Vagina (tissue), 2 donors: ENCODE results near the gene VILL. TPM values are rescaled to one million over a fixed set of nuclear protein-coding genes. Genes with fewer than 3 reads are reported as not detected.

ENCODE experiments used
- DNase-seq, 2 donors: peaks; one replicate each; pipeline ENCODE4 v3.0.0-alpha.2; 2017; ENCODE audit errors: extremely low spot score in 2 of 2
- H3K27ac ChIP-seq: fragments of 200-600 bp; sonication (generic); one replicate; pipeline ENCODE4 v1.5.1; 2019
- H3K27me3 ChIP-seq: fragments of 200-600 bp; sonication (generic); one replicate; pipeline ENCODE4 v1.5.1; 2019
- H3K36me3 ChIP-seq, 2 donors: fragments of 200-600 bp; sonication (generic); one replicate each; pipeline ENCODE4 v1.5.1; 2017 to 2019
- H3K4me1 ChIP-seq: fragments of 200-600 bp; sonication (generic); one replicate; pipeline ENCODE4 v1.5.1; 2019
- H3K4me3 ChIP-seq, 2 donors: fragments of 200-600 bp; sonication (generic); 1 replicate in 1 of 2; 2 replicates in 1 of 2; pipeline ENCODE4 v1.5.1; 2016 to 2019
- H3K9me3 ChIP-seq: fragments of 200-600 bp; sonication (generic); one replicate; pipeline ENCODE4 v1.5.1; 2019
- POLR2A ChIP-seq, 2 donors: fragments of 450-650 bp; IDR thresholded peaks; one replicate each; pipeline ENCODE4 v1.6.1; 2017; ENCODE audit warnings: antibody characterized with exemption in 2 of 2, mild to moderate bottlenecking in 2 of 2, moderate library complexity in 2 of 2
- POLR2AphosphoS5 ChIP-seq, 2 donors: sonication (generic); formaldehyde crosslinking; IDR thresholded peaks; one replicate each; pipeline ENCODE4 v1.9.0; 2017; ENCODE audit warnings: antibody characterized with exemption in 2 of 2, mild to moderate bottlenecking in 2 of 2, low read depth in 1 of 2; ENCODE audit not compliant: insufficient read depth in 1 of 2
- intact Hi-C: fragments of 100-400 bp; cut with DNase I; formaldehyde crosslinking; loops from one replicate; pipeline ENCODE4 v1.15.1; 2023
- total RNA-seq: library from RNA; depleted of rRNA; stranded (reverse); fragments of >200 nt; gene quantifications from one replicate; pipeline ENCODE4 v1.2.3, GENCODE V29; 2016
- TF ChIP-seq, protein P1 (sequence below), 3 experiments: fragments of 450-650 bp in 2 of 3; fragments of 200-600 bp in 1 of 3; sonication (generic) in 1 of 3; IDR thresholded peaks; one replicate each; pipeline ENCODE4 v1.5.1; 2017 to 2019; ENCODE audit warnings: antibody characterized with exemption in 3 of 3, mild to moderate bottlenecking in 2 of 3, moderate library complexity in 2 of 3

The VILL gene
- total RNA-seq, 1 donor from 2014 or later: 7.9 TPM

GRCh38 chr3:37993460-37993819 lies 2.9 kb downstream of the VILL start:
- Histone ChIP-seq H3K27me3 (no peaks in the 10 kb centered on the region), H3K4me1 (peaks cover 36% of the 10 kb centered on the region), H3K27ac (peak overlapping the region; percentile 86), H3K36me3 (no peaks in the 10 kb centered on the region), H3K4me3 (peak overlapping the region; percentile 62 to 69), H3K9me3 (no peaks in the 10 kb centered on the region)
- DNase-seq: no peak
- TF ChIP-seq POLR2AphosphoS5 (IDR thresholded peaks at IDR 0.05; ENCODE audit: insufficient read depth in 1 of 2, low read depth in 1 of 2) (no peak), POLR2A (IDR thresholded peaks at IDR 0.05) (no peak)
- TF ChIP-seq, protein P1, sequence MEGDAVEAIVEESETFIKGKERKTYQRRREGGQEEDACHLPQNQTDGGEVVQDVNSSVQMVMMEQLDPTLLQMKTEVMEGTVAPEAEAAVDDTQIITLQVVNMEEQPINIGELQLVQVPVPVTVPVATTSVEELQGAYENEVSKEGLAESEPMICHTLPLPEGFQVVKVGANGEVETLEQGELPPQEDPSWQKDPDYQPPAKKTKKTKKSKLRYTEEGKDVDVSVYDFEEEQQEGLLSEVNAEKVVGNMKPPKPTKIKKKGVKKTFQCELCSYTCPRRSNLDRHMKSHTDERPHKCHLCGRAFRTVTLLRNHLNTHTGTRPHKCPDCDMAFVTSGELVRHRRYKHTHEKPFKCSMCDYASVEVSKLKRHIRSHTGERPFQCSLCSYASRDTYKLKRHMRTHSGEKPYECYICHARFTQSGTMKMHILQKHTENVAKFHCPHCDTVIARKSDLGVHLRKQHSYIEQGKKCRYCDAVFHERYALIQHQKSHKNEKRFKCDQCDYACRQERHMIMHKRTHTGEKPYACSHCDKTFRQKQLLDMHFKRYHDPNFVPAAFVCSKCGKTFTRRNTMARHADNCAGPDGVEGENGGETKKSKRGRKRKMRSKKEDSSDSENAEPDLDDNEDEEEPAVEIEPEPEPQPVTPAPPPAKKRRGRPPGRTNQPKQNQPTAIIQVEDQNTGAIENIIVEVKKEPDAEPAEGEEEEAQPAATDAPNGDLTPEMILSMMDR (IDR thresholded peaks at IDR 0.05): no peak
- intact Hi-C loops: no loop called here

- Histone ChIP-seq H3K27me3 (no peaks in the 10 kb centered on the region), H3K27ac (peak overlapping the region; percentile 86), H3K36me3 (no peaks in the 10 kb centered on the region), H3K4me1 (peaks cover 39% of the 10 kb centered on the region), H3K4me3 (peak overlapping the region; percentile 62 to 69), H3K9me3 (no peaks in the 10 kb centered on the region)
- intact Hi-C loops: no loop called here
- peak in 1 of 2 donors; percentile 43 for TF ChIP-seq POLR2A (IDR thresholded peaks at IDR 0.05)
- TF ChIP-seq, protein P1 (IDR thresholded peaks at IDR 0.05): no peak
- peak; percentile 53 to 93 for TF ChIP-seq POLR2AphosphoS5 (IDR thresholded peaks at IDR 0.05; ENCODE audit: insufficient read depth in 1 of 2, low read depth in 1 of 2)
- no peak for DNase-seq
Measured at GRCh38 chr3:37993820-37994638, 3.4 kb downstream of the VILL start.

- no peaks in the 10 kb centered on the region for H3K27me3 ChIP-seq
- no peaks in the 10 kb centered on the region for H3K36me3 ChIP-seq
- no peak for DNase-seq
- TF ChIP-seq POLR2AphosphoS5 (IDR thresholded peaks at IDR 0.05; ENCODE audit: insufficient read depth in 1 of 2, low read depth in 1 of 2): no peak
- TF ChIP-seq, protein P1 (IDR thresholded peaks at IDR 0.05): no peak
- TF ChIP-seq POLR2A (IDR thresholded peaks at IDR 0.05): no peak
- peak overlapping the region; percentile 62 to 69 for H3K4me3 ChIP-seq
- H3K27ac ChIP-seq: peak overlapping the region; percentile 86
- H3K9me3 ChIP-seq: no peaks in the 10 kb centered on the region
- H3K4me1 ChIP-seq: peaks cover 39% of the 10 kb centered on the region
- intact Hi-C loops: no loop called here
Measured at GRCh38 chr3:37994639-37994972, 4.0 kb downstream of the VILL start.

DNA sequence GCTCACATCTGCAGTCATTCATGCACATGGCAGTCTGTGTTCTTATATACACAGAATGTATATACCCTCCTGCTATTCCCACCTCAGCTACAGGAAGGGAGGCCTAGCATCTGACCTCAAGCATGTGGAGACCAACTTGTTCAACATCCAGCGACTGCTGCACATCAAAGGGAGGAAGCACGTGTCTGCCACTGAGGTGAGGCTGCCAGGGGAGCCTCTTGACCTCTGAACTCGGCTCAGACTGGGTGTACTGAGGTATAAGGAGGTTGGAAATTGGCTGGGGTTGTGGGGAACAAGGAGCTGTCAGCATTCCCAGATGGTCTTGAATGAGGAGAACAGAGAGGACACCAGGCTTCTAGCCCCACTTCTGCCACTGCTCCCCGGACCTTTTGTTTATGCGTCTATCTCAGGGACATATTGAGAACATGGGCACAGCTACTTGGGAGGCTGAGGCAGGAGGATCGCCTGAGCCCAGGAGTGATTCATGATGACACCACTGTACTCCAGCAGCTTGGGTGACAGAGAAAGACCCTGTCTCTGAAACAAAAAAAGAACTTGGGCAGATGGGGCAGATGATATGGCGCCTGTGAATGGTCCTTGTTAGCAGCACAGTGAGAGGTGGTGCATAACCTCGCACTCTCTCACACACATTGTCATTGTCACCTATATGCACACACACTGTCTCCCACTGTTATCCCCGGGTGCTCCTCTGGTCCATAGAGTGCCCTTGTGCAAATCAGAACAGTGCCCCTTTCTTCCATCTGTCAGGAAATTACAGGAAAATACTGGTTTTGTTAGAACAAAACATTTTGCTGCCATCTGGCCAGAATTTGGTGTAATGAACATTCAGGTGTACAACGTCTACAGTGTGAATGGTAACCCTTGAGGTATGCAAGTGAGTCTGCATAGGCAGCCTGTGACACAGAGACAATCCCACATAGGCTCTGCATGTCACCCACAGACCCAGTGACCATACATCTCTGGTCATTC lies 5.4 kb downstream of the VILL start:
- no peak overlapping the region for H3K4me3 ChIP-seq
- no peaks in the 10 kb centered on the region for H3K9me3 ChIP-seq
- H3K27ac ChIP-seq: no peak overlapping the region
- H3K36me3 ChIP-seq: no peaks in the 10 kb centered on the region
- H3K4me1 ChIP-seq: peaks cover 39% of the 10 kb centered on the region
- TF ChIP-seq, protein P1 (IDR thresholded peaks at IDR 0.05): no peak
- no peak for TF ChIP-seq POLR2AphosphoS5 (IDR thresholded peaks at IDR 0.05; ENCODE audit: insufficient read depth in 1 of 2, low read depth in 1 of 2)
- no peak for TF ChIP-seq POLR2A (IDR thresholded peaks at IDR 0.05)
- DNase-seq: no peak
- intact Hi-C loops: no loop called here
- H3K27me3 ChIP-seq: no peaks in the 10 kb centered on the region
